ENCODE results near the gene VPS4A.
"Not testable (repeated sequence)": the region's sequence is repeated elsewhere in the genome, so short reads cannot be mapped to it uniquely, and the experiment has no call there.

DNA sequence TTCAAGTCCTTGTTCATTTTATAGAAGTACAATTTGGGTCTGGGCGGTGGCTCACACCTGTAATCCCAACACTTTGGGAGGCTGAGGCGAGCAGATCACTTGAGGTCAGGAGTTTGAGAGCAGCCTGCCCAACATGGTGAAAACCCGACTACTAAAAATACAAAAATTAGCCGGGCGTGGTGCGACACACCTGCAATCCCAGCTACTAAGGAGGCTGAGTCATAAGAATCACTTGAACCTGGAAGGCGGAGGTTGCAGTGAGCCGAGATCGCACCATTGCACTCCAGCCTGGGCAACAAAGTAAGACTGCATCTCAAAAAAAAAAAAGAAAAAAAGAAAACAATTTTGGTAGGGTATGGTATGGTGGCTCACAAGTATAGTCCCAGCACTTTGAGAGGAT, 48.9 kb downstream of the VPS4A start:
- TF ChIP-seq, protein P1, sequence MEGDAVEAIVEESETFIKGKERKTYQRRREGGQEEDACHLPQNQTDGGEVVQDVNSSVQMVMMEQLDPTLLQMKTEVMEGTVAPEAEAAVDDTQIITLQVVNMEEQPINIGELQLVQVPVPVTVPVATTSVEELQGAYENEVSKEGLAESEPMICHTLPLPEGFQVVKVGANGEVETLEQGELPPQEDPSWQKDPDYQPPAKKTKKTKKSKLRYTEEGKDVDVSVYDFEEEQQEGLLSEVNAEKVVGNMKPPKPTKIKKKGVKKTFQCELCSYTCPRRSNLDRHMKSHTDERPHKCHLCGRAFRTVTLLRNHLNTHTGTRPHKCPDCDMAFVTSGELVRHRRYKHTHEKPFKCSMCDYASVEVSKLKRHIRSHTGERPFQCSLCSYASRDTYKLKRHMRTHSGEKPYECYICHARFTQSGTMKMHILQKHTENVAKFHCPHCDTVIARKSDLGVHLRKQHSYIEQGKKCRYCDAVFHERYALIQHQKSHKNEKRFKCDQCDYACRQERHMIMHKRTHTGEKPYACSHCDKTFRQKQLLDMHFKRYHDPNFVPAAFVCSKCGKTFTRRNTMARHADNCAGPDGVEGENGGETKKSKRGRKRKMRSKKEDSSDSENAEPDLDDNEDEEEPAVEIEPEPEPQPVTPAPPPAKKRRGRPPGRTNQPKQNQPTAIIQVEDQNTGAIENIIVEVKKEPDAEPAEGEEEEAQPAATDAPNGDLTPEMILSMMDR (IDR thresholded peaks at IDR 0.05; ENCODE audit: low read depth, low read length, missing input control): not testable (repeated sequence)
- TF ChIP-seq JUND (IDR thresholded peaks at IDR 0.05): not testable (repeated sequence)

Data from liver (tissue), 3 donors.